HEK293 (cell line): ENCODE results near the gene TP63.

Experiments used
- CTCF ChIA-PET: fragments of 350-600 bp; formaldehyde crosslinking; extraction: SDS; loops from one replicate; lab custom pipeline; 2021; ENCODE audit warnings: antibody characterized with exemption; lab: Yijun Ruan, JAX
- POLR2A ChIA-PET: fragments of 300-600 bp; formaldehyde crosslinking; extraction: SDS; loops from one replicate; lab custom pipeline; 2020; ENCODE audit warnings: antibody characterized with exemption, inconsistent platforms; lab: Yijun Ruan, JAX
- H3K27ac ChIP-seq: fragments of 200-500 bp; sonication (Bioruptor generic); 2 replicates; pipeline ENCODE4 v1.5.1; 2014; ENCODE audit warnings: low read depth, low read length, control low read depth, inconsistent platforms; ENCODE audit errors: extremely low read depth
- H3K36me3 ChIP-seq, 2 experiments: fragments of 200-500 bp in 1 of 2; sonication (Bioruptor generic) in 1 of 2; 1 replicate in 1 of 2; 2 replicates in 1 of 2; pipeline ENCODE4 v1.5.1; 2014 to 2017; ENCODE audit warnings: inconsistent platforms in 2 of 2, low read length in 2 of 2; ENCODE audit not compliant: control insufficient read depth in 2 of 2, insufficient read depth in 1 of 2
- H3K4me1 ChIP-seq: fragments of 200-500 bp; sonication (Bioruptor generic); 2 replicates; pipeline ENCODE4 v1.5.1; 2014; ENCODE audit warnings: mild to moderate bottlenecking, low read length, inconsistent platforms; ENCODE audit not compliant: control insufficient read depth, insufficient read depth
- H3K4me3 ChIP-seq: 2 replicates; pipeline ENCODE4 v1.5.1; 2011; ENCODE audit warnings: low read depth, mild to moderate bottlenecking, control low read depth, low read length, moderate library complexity
- H3K9me3 ChIP-seq: fragments of 200-500 bp; sonication (Bioruptor generic); 2 replicates; pipeline ENCODE4 v1.5.1; 2014; ENCODE audit warnings: low read depth, low read length, inconsistent platforms; ENCODE audit not compliant: control insufficient read depth, insufficient read depth
- BCL11A ChIP-seq: fragments of 450-650 bp; formaldehyde crosslinking; IDR thresholded peaks from 2 replicates; pipeline ENCODE4 v1.5.1; 2016; ENCODE audit warnings: low read depth, missing biosample characterization, missing genetic modification characterization
- KLF7 ChIP-seq: fragments of 450-650 bp; formaldehyde crosslinking; IDR thresholded peaks from 2 replicates; pipeline ENCODE4 v1.5.1; 2016; ENCODE audit warnings: missing biosample characterization, missing genetic modification characterization, borderline replicate concordance
- KLF9 ChIP-seq: fragments of 450-650 bp; formaldehyde crosslinking; IDR thresholded peaks from 2 replicates; pipeline ENCODE4 v1.5.1; 2016; ENCODE audit warnings: missing biosample characterization, missing genetic modification characterization, low read depth
- MZF1 ChIP-seq: fragments of 450-650 bp; formaldehyde crosslinking; IDR thresholded peaks from 2 replicates; pipeline ENCODE4 v1.5.1; 2017; ENCODE audit warnings: missing biosample characterization, missing genetic modification characterization, borderline replicate concordance
- SCRT2 ChIP-seq: fragments of 450-650 bp; formaldehyde crosslinking; IDR thresholded peaks from 2 replicates; pipeline ENCODE4 v1.5.1; 2016; ENCODE audit warnings: missing biosample characterization, missing genetic modification characterization
- SP7 ChIP-seq: fragments of 450-650 bp; formaldehyde crosslinking; IDR thresholded peaks from 2 replicates; pipeline ENCODE4 v1.5.1; 2016; ENCODE audit warnings: missing biosample characterization, missing genetic modification characterization
- TCF7L2 ChIP-seq: IDR thresholded peaks from 2 replicates; pipeline ENCODE4 v1.6.1; 2011; ENCODE audit warnings: low read depth, mild to moderate bottlenecking, inconsistent platforms, low read length, moderate library complexity, borderline replicate concordance
- ZBTB7A ChIP-seq: fragments of 450-650 bp; formaldehyde crosslinking; IDR thresholded peaks from 2 replicates; pipeline ENCODE4 v1.5.1; 2016; ENCODE audit warnings: low read depth, missing biosample characterization, missing genetic modification characterization
- ZFP37 ChIP-seq: fragments of 450-650 bp; formaldehyde crosslinking; IDR thresholded peaks from 2 replicates; pipeline ENCODE4 v1.5.1; 2016; ENCODE audit warnings: missing biosample characterization, missing genetic modification characterization
- ZNF112 ChIP-seq: fragments of 450-650 bp; formaldehyde crosslinking; IDR thresholded peaks from 2 replicates; pipeline ENCODE4 v1.5.0; 2017; ENCODE audit warnings: missing biosample characterization, missing genetic modification characterization
- ZNF155 ChIP-seq: fragments of 450-650 bp; formaldehyde crosslinking; IDR thresholded peaks from 2 replicates; pipeline ENCODE4 v1.5.1; 2016; ENCODE audit warnings: missing biosample characterization, missing genetic modification characterization
- ZNF211 ChIP-seq: fragments of 450-650 bp; formaldehyde crosslinking; IDR thresholded peaks from 2 replicates; pipeline ENCODE4 v1.5.1; 2016; ENCODE audit warnings: low read depth, missing biosample characterization, missing genetic modification characterization
- ZNF311 ChIP-seq: fragments of 450-650 bp; formaldehyde crosslinking; IDR thresholded peaks from 2 replicates; pipeline ENCODE4 v1.5.1; 2017; ENCODE audit warnings: missing biosample characterization, missing genetic modification characterization, borderline replicate concordance
- ZNF433 ChIP-seq: fragments of 450-650 bp; formaldehyde crosslinking; IDR thresholded peaks from 2 replicates; pipeline ENCODE4 v1.5.1; 2016; ENCODE audit warnings: missing biosample characterization, missing genetic modification characterization, low read depth
- ZNF558 ChIP-seq: fragments of 450-650 bp; formaldehyde crosslinking; IDR thresholded peaks from 2 replicates; pipeline ENCODE4 v1.5.1; 2016; ENCODE audit warnings: missing biosample characterization, missing genetic modification characterization
- ZNF561 ChIP-seq: fragments of 450-650 bp; IDR thresholded peaks from 2 replicates; pipeline ENCODE4 v1.5.1; 2018; ENCODE audit warnings: missing biosample characterization, missing genetic modification characterization, borderline replicate concordance
- ZNF596 ChIP-seq: fragments of 450-650 bp; IDR thresholded peaks from 2 replicates; pipeline ENCODE4 v1.5.0; 2018; ENCODE audit warnings: missing biosample characterization, mild to moderate bottlenecking, missing genetic modification characterization, moderate library complexity
- ZNF623 ChIP-seq: fragments of 450-650 bp; formaldehyde crosslinking; IDR thresholded peaks from 2 replicates; pipeline ENCODE4 v1.5.1; 2016; ENCODE audit warnings: missing biosample characterization, missing genetic modification characterization
- ZNF629 ChIP-seq: fragments of 450-650 bp; formaldehyde crosslinking; IDR thresholded peaks from 2 replicates; pipeline ENCODE4 v1.5.1; 2017; ENCODE audit warnings: missing biosample characterization, missing genetic modification characterization
- ZNF677 ChIP-seq: fragments of 450-650 bp; IDR thresholded peaks from 2 replicates; pipeline ENCODE4 v1.5.0; 2018; ENCODE audit warnings: missing biosample characterization, mild to moderate bottlenecking, missing genetic modification characterization, moderate library complexity
- ZNF701 ChIP-seq: fragments of 450-650 bp; formaldehyde crosslinking; IDR thresholded peaks from 2 replicates; pipeline ENCODE4 v1.5.1; 2016; ENCODE audit warnings: missing biosample characterization, missing genetic modification characterization
- ZNF707 ChIP-seq: fragments of 450-650 bp; formaldehyde crosslinking; IDR thresholded peaks from 2 replicates; pipeline ENCODE4 v1.5.1; 2016; ENCODE audit warnings: missing biosample characterization, missing genetic modification characterization
- ZXDB ChIP-seq: fragments of 450-650 bp; formaldehyde crosslinking; IDR thresholded peaks from 2 replicates; pipeline ENCODE4 v1.5.1; 2016; ENCODE audit warnings: missing biosample characterization, missing genetic modification characterization
- TF ChIP-seq, protein P1 (sequence below): fragments of 450-650 bp; formaldehyde crosslinking; IDR thresholded peaks from 2 replicates; pipeline ENCODE4 v1.5.1; 2016; ENCODE audit warnings: missing biosample characterization, missing genetic modification characterization
- TF ChIP-seq, protein P2 (sequence below): fragments of 450-650 bp; formaldehyde crosslinking; IDR thresholded peaks from 2 replicates; pipeline ENCODE4 v1.5.1; 2016; ENCODE audit warnings: missing biosample characterization, missing genetic modification characterization
- TF ChIP-seq, protein P3 (sequence below): fragments of 450-650 bp; formaldehyde crosslinking; IDR thresholded peaks from 2 replicates; pipeline ENCODE4 v1.5.1; 2016; ENCODE audit warnings: missing biosample characterization, missing genetic modification characterization
- TF ChIP-seq, protein P4 (sequence below): fragments of 450-650 bp; formaldehyde crosslinking; IDR thresholded peaks from 2 replicates; pipeline ENCODE4 v1.5.1; 2016; ENCODE audit warnings: missing biosample characterization, missing genetic modification characterization
- TF ChIP-seq, protein P5 (sequence below): fragments of 450-650 bp; formaldehyde crosslinking; IDR thresholded peaks from 2 replicates; pipeline ENCODE4 v1.5.1; 2016; ENCODE audit warnings: missing biosample characterization, missing genetic modification characterization, low read depth

TP63 gene

DNA sequence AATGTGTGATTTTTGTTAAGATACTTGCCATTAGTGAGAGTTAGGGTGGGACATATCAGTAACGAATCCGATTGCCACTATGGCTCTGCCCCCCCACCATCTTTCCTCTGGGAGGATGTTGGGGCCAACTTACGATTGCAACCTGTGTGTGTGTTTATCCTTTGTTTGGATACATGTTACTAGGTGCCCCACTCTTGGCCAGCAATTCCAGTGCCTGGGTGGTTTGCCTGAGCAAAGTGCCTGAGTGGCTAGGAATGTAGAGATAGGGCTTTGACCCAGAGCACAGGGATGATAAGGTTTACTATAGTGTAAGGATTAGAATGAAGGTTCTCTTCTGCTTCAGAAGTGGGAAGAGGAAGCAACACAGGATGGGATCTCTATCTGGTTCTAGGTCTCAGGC lies 231.8 kb downstream of the TP63 start:
- Histone ChIP-seq H3K36me3 (no peaks in the 10 kb centered on the region), H3K4me1 (no peaks in the 10 kb centered on the region), H3K9me3 (no peaks in the 10 kb centered on the region), H3K27ac (no peak overlapping the region), H3K4me3 (no peak overlapping the region)
- TF ChIP-seq, protein P1, sequence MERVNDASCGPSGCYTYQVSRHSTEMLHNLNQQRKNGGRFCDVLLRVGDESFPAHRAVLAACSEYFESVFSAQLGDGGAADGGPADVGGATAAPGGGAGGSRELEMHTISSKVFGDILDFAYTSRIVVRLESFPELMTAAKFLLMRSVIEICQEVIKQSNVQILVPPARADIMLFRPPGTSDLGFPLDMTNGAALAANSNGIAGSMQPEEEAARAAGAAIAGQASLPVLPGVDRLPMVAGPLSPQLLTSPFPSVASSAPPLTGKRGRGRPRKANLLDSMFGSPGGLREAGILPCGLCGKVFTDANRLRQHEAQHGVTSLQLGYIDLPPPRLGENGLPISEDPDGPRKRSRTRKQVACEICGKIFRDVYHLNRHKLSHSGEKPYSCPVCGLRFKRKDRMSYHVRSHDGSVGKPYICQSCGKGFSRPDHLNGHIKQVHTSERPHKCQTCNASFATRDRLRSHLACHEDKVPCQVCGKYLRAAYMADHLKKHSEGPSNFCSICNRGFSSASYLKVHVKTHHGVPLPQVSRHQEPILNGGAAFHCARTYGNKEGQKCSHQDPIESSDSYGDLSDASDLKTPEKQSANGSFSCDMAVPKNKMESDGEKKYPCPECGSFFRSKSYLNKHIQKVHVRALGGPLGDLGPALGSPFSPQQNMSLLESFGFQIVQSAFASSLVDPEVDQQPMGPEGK (tag by site-specific recombination) = no peak
- TF ChIP-seq ZNF629 (tag by site-specific recombination) (no peak), ZFP37 (tag by site-specific recombination) (no peak), ZNF561 (tag by site-specific recombination) (no peak), SCRT2 (tag by site-specific recombination) (no peak), ZNF707 (tag by site-specific recombination) (no peak), ZNF311 (tag by site-specific recombination) (no peak), ZNF558 (tag by site-specific recombination) (no peak), BCL11A (tag by site-specific recombination) (no peak), ZXDB (tag by site-specific recombination) (no peak), TCF7L2 (no peak), ZNF596 (no peak), ZNF211 (tag by site-specific recombination) (no peak), ZNF155 (tag by site-specific recombination) (no peak), ZNF433 (tag by site-specific recombination) (no peak), ZNF623 (no peak), KLF7 (tag by site-specific recombination) (no peak)
- TF ChIP-seq, protein P2, sequence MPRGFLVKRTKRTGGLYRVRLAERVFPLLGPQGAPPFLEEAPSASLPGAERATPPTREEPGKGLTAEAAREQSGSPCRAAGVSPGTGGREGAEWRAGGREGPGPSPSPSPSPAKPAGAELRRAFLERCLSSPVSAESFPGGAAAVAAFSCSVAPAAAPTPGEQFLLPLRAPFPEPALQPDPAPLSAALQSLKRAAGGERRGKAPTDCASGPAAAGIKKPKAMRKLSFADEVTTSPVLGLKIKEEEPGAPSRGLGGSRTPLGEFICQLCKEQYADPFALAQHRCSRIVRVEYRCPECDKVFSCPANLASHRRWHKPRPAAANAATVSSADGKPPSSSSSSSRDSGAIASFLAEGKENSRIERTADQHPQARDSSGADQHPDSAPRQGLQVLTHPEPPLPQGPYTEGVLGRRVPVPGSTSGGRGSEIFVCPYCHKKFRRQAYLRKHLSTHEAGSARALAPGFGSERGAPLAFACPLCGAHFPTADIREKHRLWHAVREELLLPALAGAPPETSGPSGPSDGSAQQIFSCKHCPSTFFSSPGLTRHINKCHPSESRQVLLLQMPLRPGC = no peak
- TF ChIP-seq, protein P3, sequence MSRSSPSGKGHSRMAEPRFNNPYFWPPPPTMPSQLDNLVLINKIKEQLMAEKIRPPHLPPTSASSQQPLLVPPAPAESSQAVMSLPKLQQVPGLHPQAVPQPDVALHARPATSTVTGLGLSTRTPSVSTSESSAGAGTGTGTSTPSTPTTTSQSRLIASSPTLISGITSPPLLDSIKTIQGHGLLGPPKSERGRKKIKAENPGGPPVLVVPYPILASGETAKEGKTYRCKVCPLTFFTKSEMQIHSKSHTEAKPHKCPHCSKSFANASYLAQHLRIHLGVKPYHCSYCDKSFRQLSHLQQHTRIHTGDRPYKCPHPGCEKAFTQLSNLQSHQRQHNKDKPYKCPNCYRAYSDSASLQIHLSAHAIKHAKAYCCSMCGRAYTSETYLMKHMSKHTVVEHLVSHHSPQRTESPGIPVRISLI (tag by site-specific recombination) = no peak
- TF ChIP-seq, protein P4, sequence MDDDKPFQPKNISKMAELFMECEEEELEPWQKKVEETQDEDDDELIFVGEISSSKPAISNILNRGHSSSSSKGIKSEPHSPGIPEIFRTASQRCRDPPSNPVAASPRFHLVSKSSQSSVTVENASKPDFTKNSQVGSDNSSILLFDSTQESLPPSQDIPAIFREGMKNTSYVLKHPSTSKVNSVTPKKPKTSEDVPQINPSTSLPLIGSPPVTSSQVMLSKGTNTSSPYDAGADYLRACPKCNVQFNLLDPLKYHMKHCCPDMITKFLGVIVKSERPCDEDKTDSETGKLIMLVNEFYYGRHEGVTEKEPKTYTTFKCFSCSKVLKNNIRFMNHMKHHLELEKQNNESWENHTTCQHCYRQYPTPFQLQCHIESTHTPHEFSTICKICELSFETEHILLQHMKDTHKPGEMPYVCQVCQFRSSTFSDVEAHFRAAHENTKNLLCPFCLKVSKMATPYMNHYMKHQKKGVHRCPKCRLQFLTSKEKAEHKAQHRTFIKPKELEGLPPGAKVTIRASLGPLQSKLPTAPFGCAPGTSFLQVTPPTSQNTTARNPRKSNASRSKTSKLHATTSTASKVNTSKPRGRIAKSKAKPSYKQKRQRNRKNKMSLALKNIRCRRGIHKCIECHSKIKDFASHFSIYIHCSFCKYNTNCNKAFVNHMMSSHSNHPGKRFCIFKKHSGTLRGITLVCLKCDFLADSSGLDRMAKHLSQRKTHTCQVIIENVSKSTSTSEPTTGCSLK (tag by site-specific recombination) = no peak
- CTCF ChIA-PET = no interaction called here
- POLR2A ChIA-PET = no interaction called here

DNA sequence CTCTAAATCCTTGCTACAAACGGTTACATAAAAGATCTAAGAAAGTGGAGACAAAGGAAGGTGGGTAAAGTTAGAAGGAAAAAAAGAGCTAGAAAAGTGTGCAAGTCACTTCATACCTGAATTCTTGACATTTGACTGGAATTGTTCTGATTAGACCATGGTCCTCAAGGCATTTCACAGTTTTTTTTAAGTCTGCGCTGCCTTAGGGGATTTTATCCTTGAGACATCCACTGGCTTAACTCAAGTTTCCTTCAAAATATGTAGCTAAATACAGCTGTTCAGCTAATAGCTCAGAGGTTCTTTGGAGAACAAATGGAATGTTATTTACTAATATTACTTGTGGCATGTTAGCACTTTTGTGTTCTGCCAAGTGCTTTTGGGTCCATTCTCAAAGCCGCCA lies 236.9 kb downstream of the TP63 start:
- Histone ChIP-seq H3K27ac (no peak overlapping the region), H3K4me3 (no peak overlapping the region), H3K9me3 (no peaks in the 10 kb centered on the region), H3K36me3 (no peaks in the 10 kb centered on the region), H3K4me1 (no peaks in the 10 kb centered on the region)
- POLR2A ChIA-PET = no interaction called here
- CTCF ChIA-PET = no interaction called here
- TF ChIP-seq ZBTB7A (no peak), ZNF701 (tag by site-specific recombination) (no peak), SP7 (tag by site-specific recombination) (no peak), ZNF677 (tag by site-specific recombination) (no peak), KLF9 (tag by site-specific recombination) (no peak), MZF1 (tag by site-specific recombination) (no peak), ZNF112 (no peak)
- TF ChIP-seq, protein P5, sequence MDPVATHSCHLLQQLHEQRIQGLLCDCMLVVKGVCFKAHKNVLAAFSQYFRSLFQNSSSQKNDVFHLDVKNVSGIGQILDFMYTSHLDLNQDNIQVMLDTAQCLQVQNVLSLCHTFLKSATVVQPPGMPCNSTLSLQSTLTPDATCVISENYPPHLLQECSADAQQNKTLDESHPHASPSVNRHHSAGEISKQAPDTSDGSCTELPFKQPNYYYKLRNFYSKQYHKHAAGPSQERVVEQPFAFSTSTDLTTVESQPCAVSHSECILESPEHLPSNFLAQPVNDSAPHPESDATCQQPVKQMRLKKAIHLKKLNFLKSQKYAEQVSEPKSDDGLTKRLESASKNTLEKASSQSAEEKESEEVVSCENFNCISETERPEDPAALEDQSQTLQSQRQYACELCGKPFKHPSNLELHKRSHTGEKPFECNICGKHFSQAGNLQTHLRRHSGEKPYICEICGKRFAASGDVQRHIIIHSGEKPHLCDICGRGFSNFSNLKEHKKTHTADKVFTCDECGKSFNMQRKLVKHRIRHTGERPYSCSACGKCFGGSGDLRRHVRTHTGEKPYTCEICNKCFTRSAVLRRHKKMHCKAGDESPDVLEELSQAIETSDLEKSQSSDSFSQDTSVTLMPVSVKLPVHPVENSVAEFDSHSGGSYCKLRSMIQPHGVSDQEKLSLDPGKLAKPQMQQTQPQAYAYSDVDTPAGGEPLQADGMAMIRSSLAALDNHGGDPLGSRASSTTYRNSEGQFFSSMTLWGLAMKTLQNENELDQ (tag by site-specific recombination) = no peak
